ENCODE results near the gene ANKRD33B. TPM values are rescaled to one million over a fixed set of nuclear protein-coding genes. Genes with fewer than 3 reads are reported as not detected.

The ANKRD33B gene
- total and polyA plus RNA-seq, 9 of the 15 experiments (the other 6 are each of a cell fraction or from before 2014, with no cell fraction given): 0.10 to 1.7 (median 0.40) TPM

- TF ChIP-seq RAD21 (CRISPR knock-in tag; conservative IDR thresholded peaks at IDR 0.05 in 1 of 2, IDR thresholded peaks at IDR 0.05 in 1 of 2): peak in 1 of 2 experiments; percentile 22; a peak in 1 of 4 replicates
- TF ChIP-seq SPI1 (IDR thresholded peaks at IDR 0.05; ENCODE audit: borderline replicate concordance, low read depth, low read length): 0 out of 2 replicates have a peak, but pooled peaks have one; percentile 25
Observed at GRCh38 chr5:10664180-10664769, 100.4 kb downstream of the ANKRD33B start (continued).

- no peak for DNase-seq (ENCODE audit: extremely low read depth in 1 of 4, low spot score in 3 of 4)
- H3K9me3 ChIP-seq (replicated peaks; ENCODE audit: control insufficient read depth, insufficient read depth, low read depth, low read length): no peaks in the 10 kb centered on the region
- H3K4me3 ChIP-seq: no peak overlapping the region
- H3K9me1 ChIP-seq (ENCODE audit: control insufficient read depth, insufficient read depth, low read length): no peaks in the 10 kb centered on the region
- BruUV-seq (replicated peaks): no TSS peak
- POLR2A ChIA-PET: interaction anchor here (1.6 kb wide), 1 partner anchor 10 kb away, joined by 5 read pairs; no protein-coding TSS in a partner anchor
- CTCF ChIA-PET (ENCODE audit: low intra/inter-chr PET ratio): no interaction called here
- TF ChIP-seq NRF1 (conservative IDR thresholded peaks at IDR 0.05 in 1 of 2, IDR thresholded peaks at IDR 0.05 in 1 of 2) (0 out of 4 replicates have a peak, but pooled peaks of 1 of the 2 experiments have one; percentile 0), ZNF197 (CRISPR knock-in tag; IDR thresholded peaks at IDR 0.05; ENCODE audit: low read depth) (no peak)
- intact Hi-C loops (cut with micrococcal nuclease) (no loop called here), in situ Hi-C loops (cut with MboI) (no loop called here)
- peaks cover 31 to 64% of the 10 kb centered on the region in 2 experiments for H3K27me3 ChIP-seq (ENCODE audit: control insufficient read depth in 2 of 2, insufficient read depth in 2 of 2, low read length in 2 of 2)
- no peak overlapping the region for H3K9ac ChIP-seq (ENCODE audit: insufficient read depth in 1 of 2, low read depth in 2 of 2, low read length in 2 of 2)
- no peak for ATAC-seq
- no peak overlapping the region for H2AFZ ChIP-seq (ENCODE audit: low read depth, low read length)
- H3K79me2 ChIP-seq (ENCODE audit: control insufficient read depth, insufficient read depth, low read length): no peaks in the 10 kb centered on the region
- H3K4me1 ChIP-seq (replicated peaks in 1 of 2; ENCODE audit: control insufficient read depth in 2 of 2, insufficient read depth in 2 of 2, low read length in 2 of 2): peaks cover 0 to 3% of the 10 kb centered on the region in 2 experiments; a peak in 1 of 5 replicates
- no peak overlapping the region for H3K4me2 ChIP-seq (ENCODE audit: insufficient read depth, low read length)
- H4K20me1 ChIP-seq (replicated peaks; ENCODE audit: control insufficient read depth, insufficient read depth, low read length): peaks cover 10% of the 10 kb centered on the region; the same call in 1 of the 2 replicates
- H3K36me3 ChIP-seq (ENCODE audit: control insufficient read depth, insufficient read depth, low read length): no peaks in the 10 kb centered on the region
- no peak for FAIRE-seq
- H3K27ac ChIP-seq (ENCODE audit: extremely low read depth, low read depth, low read length): no peak overlapping the region
- WGBS (ENCODE audit: insufficient coverage, low coverage, missing lambda C conversion rate): 7% methylated on average over 9 of the region's 9 CpGs
Observed at GRCh38 chr5:10665799-10666198, 101.9 kb downstream of the ANKRD33B start.

Measured in K562 (cell line).